ENCODE results near the gene NUTF2.
"Not testable (repeated sequence)": the region's sequence is repeated elsewhere in the genome, so short reads cannot be mapped to it uniquely, and the experiment has no call there.

NUTF2 gene

GRCh38 chr16:67855789-67856188 lies 9.1 kb downstream of the NUTF2 start:
- Histone ChIP-seq H3K9ac (ENCODE audit: low read length) (no peak overlapping the region), H3K27me3 (ENCODE audit: control insufficient read depth, insufficient read depth, low read length) (no peaks in the 10 kb centered on the region), H3K36me3 (ENCODE audit: control insufficient read depth, insufficient read depth, low read length) (peaks cover 16% of the 10 kb centered on the region), H3K27ac (ENCODE audit: low read depth, low read length) (no peak overlapping the region), H3K4me3 (ENCODE audit: low read depth, low read length) (no peak overlapping the region), H3K9me3 (ENCODE audit: control insufficient read depth, insufficient read depth, low read depth, low read length) (no peaks in the 10 kb centered on the region), H3K4me1 (ENCODE audit: control insufficient read depth, insufficient read depth, low read length) (peaks cover 34% of the 10 kb centered on the region)

GRCh38 chr16:67856927-67857546 lies 10.3 kb downstream of the NUTF2 start:
- Histone ChIP-seq H3K27me3 (ENCODE audit: control insufficient read depth, insufficient read depth, low read length) (no peaks in the 10 kb centered on the region), H3K9ac (ENCODE audit: low read length) (peak overlapping the region; percentile 38), H3K36me3 (ENCODE audit: control insufficient read depth, insufficient read depth, low read length) (peaks cover 26% of the 10 kb centered on the region)

GRCh38 chr16:67857547-67858233 lies 11.0 kb downstream of the NUTF2 start:
- H3K36me3 ChIP-seq (ENCODE audit: control insufficient read depth, insufficient read depth, low read length), result peaks cover 32% of the 10 kb centered on the region
- peak overlapping the region; percentile 74 for H3K27ac ChIP-seq (ENCODE audit: low read depth, low read length)
- peak overlapping the region; percentile 38 for H3K9ac ChIP-seq (ENCODE audit: low read length)
- no peaks in the 10 kb centered on the region for H3K27me3 ChIP-seq (ENCODE audit: control insufficient read depth, insufficient read depth, low read length)
- H3K4me3 ChIP-seq (ENCODE audit: low read depth, low read length), result peak overlapping the region; percentile 12
- peaks cover 35% of the 10 kb centered on the region for H3K4me1 ChIP-seq (ENCODE audit: control insufficient read depth, insufficient read depth, low read length)
- H3K9me3 ChIP-seq (ENCODE audit: control insufficient read depth, insufficient read depth, low read depth, low read length), result no peaks in the 10 kb centered on the region

More at GRCh38 chr16:67856927-67857546, 10.3 kb downstream of the NUTF2 start:
- Histone ChIP-seq H3K9me3 (ENCODE audit: control insufficient read depth, insufficient read depth, low read depth, low read length) (no peaks in the 10 kb centered on the region), H3K4me3 (ENCODE audit: low read depth, low read length) (peak overlapping the region; percentile 12; the same call in 1 of the 2 replicates), H3K4me1 (ENCODE audit: control insufficient read depth, insufficient read depth, low read length) (peaks cover 34% of the 10 kb centered on the region), H3K27ac (ENCODE audit: low read depth, low read length) (peak overlapping the region; percentile 74)

GRCh38 chr16:67858500-67858899 lies 11.8 kb downstream of the NUTF2 start:
- Histone ChIP-seq H3K4me1 (ENCODE audit: control insufficient read depth, insufficient read depth, low read length) (peaks cover 39% of the 10 kb centered on the region), H3K4me3 (ENCODE audit: low read depth, low read length) (no peak overlapping the region), H3K27ac (ENCODE audit: low read depth, low read length) (peak overlapping the region; percentile 66; the same call in 1 of the 2 replicates), H3K36me3 (ENCODE audit: control insufficient read depth, insufficient read depth, low read length) (peaks cover 38% of the 10 kb centered on the region), H3K27me3 (ENCODE audit: control insufficient read depth, insufficient read depth, low read length) (no peaks in the 10 kb centered on the region), H3K9me3 (ENCODE audit: control insufficient read depth, insufficient read depth, low read depth, low read length) (no peaks in the 10 kb centered on the region), H3K9ac (ENCODE audit: low read length) (peak overlapping the region; percentile 6)

- Histone ChIP-seq H3K27ac (ENCODE audit: low read depth, low read length) (no peak overlapping the region), H3K36me3 (ENCODE audit: control insufficient read depth, insufficient read depth, low read length) (peaks cover 45% of the 10 kb centered on the region), H3K4me3 (ENCODE audit: low read depth, low read length) (no peak overlapping the region), H3K9me3 (ENCODE audit: control insufficient read depth, insufficient read depth, low read depth, low read length) (no peaks in the 10 kb centered on the region), H3K9ac (ENCODE audit: low read length) (no peak overlapping the region), H3K27me3 (ENCODE audit: control insufficient read depth, insufficient read depth, low read length) (no peaks in the 10 kb centered on the region), H3K4me1 (ENCODE audit: control insufficient read depth, insufficient read depth, low read length) (peaks cover 25% of the 10 kb centered on the region)
Observed at GRCh38 chr16:67860589-67861398, 14.1 kb downstream of the NUTF2 start.

GRCh38 chr16:67861877-67862276 lies 15.1 kb downstream of the NUTF2 start:
- Histone ChIP-seq H3K27me3 (ENCODE audit: control insufficient read depth, insufficient read depth, low read length) (no peaks in the 10 kb centered on the region), H3K4me3 (ENCODE audit: low read depth, low read length) (no peak overlapping the region), H3K36me3 (ENCODE audit: control insufficient read depth, insufficient read depth, low read length) (peaks cover 56% of the 10 kb centered on the region), H3K27ac (ENCODE audit: low read depth, low read length) (no peak overlapping the region), H3K4me1 (ENCODE audit: control insufficient read depth, insufficient read depth, low read length) (peaks cover 20% of the 10 kb centered on the region), H3K9me3 (ENCODE audit: control insufficient read depth, insufficient read depth, low read depth, low read length) (no peaks in the 10 kb centered on the region), H3K9ac (ENCODE audit: low read length) (no peak overlapping the region)

GRCh38 chr16:67862623-67863583 lies 16.2 kb downstream of the NUTF2 start:
- H3K9me3 ChIP-seq (ENCODE audit: control insufficient read depth, insufficient read depth, low read depth, low read length), result no peaks in the 10 kb centered on the region
- peaks cover 11% of the 10 kb centered on the region for H3K4me1 ChIP-seq (ENCODE audit: control insufficient read depth, insufficient read depth, low read length)
- H3K9ac ChIP-seq (ENCODE audit: low read length), result no peak overlapping the region
- no peak overlapping the region for H3K27ac ChIP-seq (ENCODE audit: low read depth, low read length)
- H3K27me3 ChIP-seq (ENCODE audit: control insufficient read depth, insufficient read depth, low read length), result no peaks in the 10 kb centered on the region
- H3K4me3 ChIP-seq (ENCODE audit: low read depth, low read length), result no peak overlapping the region
- H3K36me3 ChIP-seq (ENCODE audit: control insufficient read depth, insufficient read depth, low read length), result peaks cover 66% of the 10 kb centered on the region

GRCh38 chr16:67864044-67864443 lies 17.3 kb downstream of the NUTF2 start:
- H3K27me3 ChIP-seq (ENCODE audit: control insufficient read depth, insufficient read depth, low read length); H3K9ac ChIP-seq (ENCODE audit: low read length); H3K27ac ChIP-seq (ENCODE audit: low read depth, low read length); H3K4me1 ChIP-seq (ENCODE audit: control insufficient read depth, insufficient read depth, low read length); H3K4me3 ChIP-seq (ENCODE audit: low read depth, low read length); H3K9me3 ChIP-seq (ENCODE audit: control insufficient read depth, insufficient read depth, low read depth, low read length): not testable (repeated sequence)
- peaks cover 78% of the 10 kb centered on the region for H3K36me3 ChIP-seq (ENCODE audit: control insufficient read depth, insufficient read depth, low read length)

- Histone ChIP-seq H3K27me3 (ENCODE audit: control insufficient read depth, insufficient read depth, low read length) (no peaks in the 10 kb centered on the region), H3K36me3 (ENCODE audit: control insufficient read depth, insufficient read depth, low read length) (peaks cover 82% of the 10 kb centered on the region), H3K4me3 (ENCODE audit: low read depth, low read length) (no peak overlapping the region), H3K9me3 (ENCODE audit: control insufficient read depth, insufficient read depth, low read depth, low read length) (no peaks in the 10 kb centered on the region), H3K9ac (ENCODE audit: low read length) (no peak overlapping the region), H3K27ac (ENCODE audit: low read depth, low read length) (no peak overlapping the region), H3K4me1 (ENCODE audit: control insufficient read depth, insufficient read depth, low read length) (peaks cover 5% of the 10 kb centered on the region; the same call in 1 of the 2 replicates)
Observed at GRCh38 chr16:67864594-67864993, 17.9 kb downstream of the NUTF2 start.

- Histone ChIP-seq H3K27ac (ENCODE audit: low read depth, low read length) (no peak overlapping the region), H3K4me3 (ENCODE audit: low read depth, low read length) (no peak overlapping the region), H3K4me1 (ENCODE audit: control insufficient read depth, insufficient read depth, low read length) (peaks cover 5% of the 10 kb centered on the region; the same call in 1 of the 2 replicates), H3K36me3 (ENCODE audit: control insufficient read depth, insufficient read depth, low read length) (peaks cover 86% of the 10 kb centered on the region), H3K27me3 (ENCODE audit: control insufficient read depth, insufficient read depth, low read length) (no peaks in the 10 kb centered on the region), H3K9me3 (ENCODE audit: control insufficient read depth, insufficient read depth, low read depth, low read length) (no peaks in the 10 kb centered on the region), H3K9ac (ENCODE audit: low read length) (no peak overlapping the region)
Observed at GRCh38 chr16:67865318-67865717, 18.6 kb downstream of the NUTF2 start.

All from HUES6 (cell line).